Sciatic nerve (tissue), 2 donors: ENCODE measurements around the gene TBC1D7. TPM values are rescaled to one million over a fixed set of nuclear protein-coding genes. Genes with fewer than 3 reads are reported as not detected.

ENCODE experiments used
- ATAC-seq: fragments of 200-7000 bp; cut with Tn5 transposase; one replicate; pipeline ENCODE4 v1.9.1; 2020; ENCODE audit warnings: mild to moderate bottlenecking, moderate library complexity
- DNase-seq: peaks from one replicate; pipeline ENCODE4 v3.0.0-alpha.2; 2020; ENCODE audit warnings: low spot score
- intact Hi-C: fragments of 100-400 bp; cut with DNase I; formaldehyde crosslinking; loops from one replicate; pipeline ENCODE4 v1.14.2; 2022
- total RNA-seq: library from RNA; stranded (reverse); fragmentation: NEBNext Ultra II Directional; extraction: Animal tissue kit (Norgen Biotek cat#: 25700); gene quantifications from one replicate; pipeline ENCODE4 v1.2.1, GENCODE V29; 2021
- donor health status: DM: no; HTN: no; CAD: no.
- donor health status: DM: no; HTN: no; CAD: no.

The TBC1D7 gene
- total RNA-seq, 1 donor from 2014 or later: 10.2 TPM

DNA sequence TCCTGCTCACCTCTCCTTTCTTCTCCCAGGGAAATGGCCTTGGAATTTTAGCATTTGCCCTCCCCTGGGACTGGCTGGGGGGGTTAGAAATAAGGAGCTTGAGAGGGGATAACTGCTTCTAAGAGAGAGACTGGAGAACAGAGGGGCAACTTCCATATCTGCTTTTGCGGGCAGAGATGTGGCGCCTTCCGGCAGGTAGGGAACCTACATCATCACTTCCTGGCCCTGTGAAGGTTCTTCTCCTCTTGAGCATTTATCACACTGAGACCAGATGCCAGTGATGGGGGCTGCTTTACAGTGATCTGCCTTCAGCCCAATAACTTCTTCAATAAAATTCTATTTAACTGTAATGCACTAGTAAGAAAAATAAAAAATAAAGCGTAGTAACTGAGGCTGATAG is 48.1 kb downstream of the TBC1D7 start:
- DNase-seq (no peak), ATAC-seq (no peak)
- intact Hi-C loops: no loop called here

DNA sequence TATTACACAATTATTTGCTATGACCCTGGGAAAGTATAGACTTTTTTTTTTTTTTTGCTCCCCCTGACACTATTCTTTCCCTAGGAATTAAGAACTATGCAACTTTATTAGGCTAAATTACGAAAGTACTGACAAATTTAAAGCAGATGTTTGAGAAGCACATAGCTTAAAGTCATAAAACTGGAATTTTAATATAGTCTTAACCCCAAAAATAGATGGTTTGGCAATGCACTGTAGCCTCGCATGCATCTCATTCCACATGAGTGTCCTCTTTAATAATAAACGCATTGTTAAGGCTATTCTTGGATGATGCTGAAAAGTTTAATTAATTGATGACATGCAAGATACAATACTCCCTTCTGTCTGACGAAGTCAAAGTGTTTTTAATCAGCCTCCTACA is 49.3 kb downstream of the TBC1D7 start:
- intact Hi-C loops: no loop called here

DNA sequence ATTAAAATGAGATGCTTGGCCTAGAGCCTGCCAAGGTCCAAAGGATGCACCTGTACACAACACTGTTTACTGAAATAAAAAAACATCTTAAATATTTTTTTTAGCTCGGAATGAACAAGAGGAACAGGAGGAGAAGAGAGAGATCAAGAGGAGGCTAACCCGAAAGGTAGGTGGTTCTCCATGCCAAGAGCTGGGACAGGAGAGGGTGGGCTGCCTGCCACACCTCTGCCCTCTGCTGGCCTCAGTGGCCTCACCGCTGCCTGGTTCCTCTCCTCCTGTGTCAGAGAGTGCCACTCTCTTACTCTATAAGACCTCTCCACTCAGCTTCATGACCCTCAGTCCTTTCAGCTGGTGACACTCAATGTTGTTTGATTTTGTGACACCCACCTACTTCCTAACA is 50.2 kb downstream of the TBC1D7 start:
- no peak for ATAC-seq

More for the DNA sequence above, 49.3 kb downstream of the TBC1D7 start:
- DNase-seq (no peak), ATAC-seq (peak; percentile 20)

DNA sequence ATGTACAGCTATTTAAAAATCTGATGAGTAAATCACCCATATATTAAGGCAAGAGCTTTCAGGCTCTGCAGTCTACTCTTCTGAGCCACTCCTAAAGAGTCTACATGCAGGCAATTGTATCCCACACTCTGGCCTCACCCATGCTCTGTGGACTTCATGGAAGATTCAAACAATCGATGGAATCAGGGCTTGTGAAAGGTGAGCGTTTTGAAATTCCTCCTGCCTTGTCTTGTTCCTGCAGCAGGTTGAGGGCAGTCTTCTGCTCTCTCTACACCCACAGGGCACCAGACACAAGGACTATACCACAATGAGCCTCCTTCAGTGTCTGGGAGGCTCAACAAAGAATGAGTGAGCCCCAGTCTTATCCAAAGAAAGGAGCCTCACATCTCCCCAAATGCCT is 51.1 kb downstream of the TBC1D7 start:
- no peak for DNase-seq
- no peak for ATAC-seq

More for the DNA sequence above, 50.2 kb downstream of the TBC1D7 start:
- no peak for DNase-seq
- intact Hi-C loops: no loop called here

DNA sequence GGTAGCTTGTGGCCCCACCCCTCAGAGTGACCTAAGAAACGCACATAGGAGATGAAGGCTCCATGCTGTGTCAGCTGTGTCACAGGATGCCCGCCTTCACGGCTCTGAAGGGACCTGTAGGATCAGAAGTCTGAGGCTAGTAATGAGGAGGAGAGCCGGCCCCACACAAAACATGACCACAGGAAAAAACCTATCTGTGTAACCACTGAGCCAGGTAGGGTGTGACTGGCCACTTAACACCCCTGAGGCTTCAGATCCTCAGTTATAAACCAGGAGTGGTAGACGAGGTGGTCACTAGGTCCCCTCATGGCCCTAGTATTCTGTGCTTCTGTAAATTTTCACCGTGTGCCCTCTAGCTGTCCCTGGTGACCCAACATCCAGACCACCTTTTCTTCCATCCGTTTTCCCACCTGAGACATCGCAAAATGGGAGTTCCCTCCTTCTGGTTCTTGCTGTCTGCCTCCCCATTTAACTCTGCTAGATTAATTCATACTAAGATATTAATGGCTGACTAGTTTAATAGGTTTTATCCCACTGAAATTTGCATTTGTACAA is 52.8 kb downstream of the TBC1D7 start:
- ATAC-seq (no peak), DNase-seq (no peak)
- intact Hi-C loops: loop anchor here (1.0 kb wide), 1 partner anchor 29 kb away; no protein-coding TSS in a partner anchor

More for the DNA sequence above, 51.1 kb downstream of the TBC1D7 start:
- intact Hi-C loops: no loop called here

DNA sequence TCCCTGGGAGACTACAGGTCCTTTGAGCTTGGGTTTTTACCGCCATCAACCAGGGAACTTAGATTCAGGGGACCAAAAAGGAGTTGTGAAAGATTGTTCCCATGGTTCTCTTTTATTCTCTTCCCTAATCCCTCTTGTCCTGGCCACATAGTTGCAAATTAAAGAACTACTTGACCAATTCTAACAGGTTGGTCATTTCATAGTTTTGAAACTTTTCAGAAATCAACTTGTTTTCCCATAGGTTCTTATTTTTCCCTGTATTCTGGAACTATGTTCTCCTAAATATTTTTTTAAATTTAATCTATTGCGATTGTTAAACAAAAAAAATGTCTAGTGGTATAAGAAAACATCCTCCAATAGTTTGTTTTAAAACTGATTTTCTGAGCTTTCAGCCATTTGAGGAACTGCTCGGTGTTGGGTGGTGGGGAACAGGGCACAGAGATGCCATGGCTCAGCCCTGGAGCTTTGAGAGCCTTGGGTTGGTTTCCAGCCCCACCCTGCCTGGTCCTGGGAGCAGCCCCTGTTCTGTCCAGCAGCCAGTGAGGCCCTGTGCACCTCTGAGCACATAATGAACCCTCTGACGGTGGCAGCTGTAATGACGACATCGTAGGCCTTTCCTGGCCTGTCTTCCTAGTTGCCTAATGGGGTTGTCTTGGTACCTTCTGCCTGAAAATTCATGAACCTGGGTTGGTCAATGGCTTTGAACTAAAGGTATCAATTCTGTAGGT is 53.5 kb downstream of the TBC1D7 start:
- no peak for DNase-seq
- intact Hi-C loops: loop anchor here (1.0 kb wide), 1 partner anchor 29 kb away; no protein-coding TSS in a partner anchor
- ATAC-seq: no peak

DNA sequence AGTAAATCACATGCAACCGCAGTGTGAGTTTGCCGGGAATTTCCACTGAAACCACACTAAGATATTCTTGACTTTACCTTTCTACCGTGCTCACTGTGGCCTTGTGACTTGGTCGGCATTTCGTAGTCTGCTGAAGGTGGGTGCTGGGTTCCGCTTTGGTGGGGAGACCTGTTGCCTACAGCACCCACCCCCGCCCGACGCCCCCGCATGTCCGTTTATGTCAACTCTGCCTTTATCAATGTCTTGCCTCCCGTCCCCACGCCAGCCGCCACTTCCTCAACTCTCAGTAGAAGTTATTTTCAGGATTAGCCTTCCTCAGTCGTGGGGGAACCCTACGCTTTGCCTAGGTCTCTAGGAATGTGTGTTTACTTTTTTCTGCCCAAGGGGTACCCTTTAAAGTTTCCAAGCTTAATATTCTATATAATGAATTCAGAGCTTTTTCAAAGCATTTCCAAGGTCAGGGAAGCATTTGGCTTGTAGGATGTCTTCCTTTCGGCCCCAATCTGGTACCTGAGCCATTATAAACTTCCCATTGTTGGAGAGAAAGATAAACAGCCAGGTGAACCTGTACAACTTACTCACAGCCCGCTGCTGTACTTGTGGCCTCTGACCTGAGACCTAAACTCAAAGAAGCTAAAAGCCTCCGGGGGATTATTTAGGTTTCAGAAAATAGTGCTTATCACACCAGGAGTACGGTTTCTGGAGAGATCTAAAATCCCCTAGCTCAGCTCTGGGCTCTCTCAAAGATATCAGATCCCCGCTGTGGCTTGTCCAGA is 54.2 kb downstream of the TBC1D7 start:
- peak; percentile 43 for ATAC-seq
- intact Hi-C loops: no loop called here

DNA sequence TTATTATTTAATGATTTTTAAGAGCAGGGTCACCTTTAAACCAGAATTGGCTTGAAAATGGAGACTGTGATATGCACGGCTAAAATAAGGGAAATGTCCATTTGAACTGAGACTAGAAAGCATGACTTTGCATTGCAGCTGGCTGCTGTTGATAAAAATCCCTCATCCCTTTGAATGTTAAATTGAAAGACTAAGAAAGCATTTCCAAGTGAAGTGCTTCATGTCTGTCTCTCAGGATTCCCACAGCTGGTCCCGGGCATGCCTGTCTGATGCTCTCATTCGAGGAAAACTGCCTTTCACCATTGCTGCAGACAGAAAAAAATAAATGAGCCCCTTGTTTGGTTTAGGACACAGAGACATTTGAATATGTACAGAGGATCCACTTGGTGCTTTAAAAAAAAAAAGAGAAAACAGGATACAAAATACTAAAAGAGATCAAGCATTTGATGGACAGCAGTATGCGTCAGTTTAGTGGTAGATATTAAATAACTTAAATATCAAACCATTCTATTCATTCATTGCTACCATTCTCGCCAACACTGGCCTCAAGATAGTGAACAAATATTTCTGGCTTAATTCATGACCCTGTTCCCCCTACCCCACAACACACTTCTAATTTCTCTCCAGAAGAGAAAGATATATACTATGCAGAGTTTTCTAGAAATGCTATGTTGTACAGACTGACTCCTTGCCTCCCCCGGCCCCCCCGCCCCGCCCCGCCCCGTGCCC is 55.0 kb downstream of the TBC1D7 start:
- intact Hi-C loops: no loop called here
- ATAC-seq: no peak
- no peak for DNase-seq

More for the DNA sequence above, 54.2 kb downstream of the TBC1D7 start:
- DNase-seq: peak; percentile 67

DNA sequence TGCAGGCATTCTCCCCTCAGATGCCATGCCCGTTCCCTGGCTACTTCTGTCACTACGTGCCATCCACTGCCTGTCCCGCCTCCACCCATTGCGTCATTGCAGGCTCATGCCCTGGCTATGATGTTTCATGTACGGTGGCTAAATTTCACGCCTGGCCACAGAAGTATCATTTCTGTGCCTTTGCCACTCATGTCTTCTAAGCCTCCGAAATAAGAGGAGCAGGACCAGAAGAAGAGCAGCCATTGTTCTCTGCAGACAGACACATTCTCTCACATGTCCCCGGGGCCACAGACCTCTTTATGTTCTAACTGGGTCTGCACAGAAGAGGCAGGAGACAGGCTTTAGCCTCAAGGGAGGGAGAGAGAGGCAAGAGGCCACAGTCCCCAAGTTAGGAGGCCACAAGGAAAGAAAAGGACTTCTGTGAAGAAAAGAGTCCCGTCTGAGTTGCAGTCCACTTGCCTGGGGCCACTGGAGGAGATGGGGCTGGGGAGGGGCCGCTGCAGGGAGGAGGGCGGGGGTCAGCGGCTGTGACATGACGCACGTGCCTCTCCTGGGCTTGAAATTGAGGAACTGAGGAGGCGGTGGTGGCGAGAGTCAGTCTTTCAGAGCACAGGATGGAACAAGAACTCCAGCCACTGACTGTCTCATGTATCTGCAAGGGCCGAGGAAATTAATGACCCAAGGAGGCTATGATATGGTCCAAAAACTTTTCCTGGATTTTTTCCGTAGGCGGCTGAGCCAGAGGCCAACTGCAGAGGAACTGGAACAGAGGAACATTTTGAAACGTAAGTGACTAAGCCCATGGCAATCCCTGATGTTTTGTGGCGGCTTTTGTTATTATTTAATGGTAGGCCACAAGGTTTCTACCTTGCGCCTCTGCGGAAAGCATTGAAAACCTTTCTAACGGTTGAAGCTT is 55.9 kb downstream of the TBC1D7 start:
- intact Hi-C loops: no loop called here
- ATAC-seq: peak; percentile 74
- DNase-seq: peak; percentile 67

DNA sequence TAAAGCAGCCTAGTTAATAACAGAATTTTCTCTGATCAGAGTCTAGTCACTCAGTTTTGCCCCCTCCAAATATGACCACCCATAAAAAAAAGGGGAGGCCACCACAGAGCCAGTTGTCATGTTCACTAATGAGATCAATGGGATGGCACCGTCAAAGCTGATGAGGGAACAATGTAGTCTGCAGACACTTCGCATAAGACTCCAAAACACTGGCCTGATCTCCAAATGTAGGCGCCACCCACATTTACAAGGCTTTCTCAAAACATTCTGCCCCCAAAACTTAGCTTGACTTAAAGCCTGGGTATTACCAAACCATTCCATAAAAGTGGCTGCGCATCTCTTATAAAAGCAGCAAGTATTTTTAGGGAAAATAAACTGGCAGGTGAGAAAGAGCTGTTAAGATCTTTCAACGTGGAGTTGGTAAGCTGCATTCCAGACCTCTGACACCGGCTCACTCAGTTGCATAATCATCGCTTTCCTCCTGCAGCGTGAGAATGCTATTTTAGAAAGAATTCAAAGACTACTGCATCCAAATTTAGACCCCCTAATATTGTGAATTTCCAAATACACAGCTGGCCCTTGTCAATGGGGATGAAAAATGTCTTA is 59.3 kb downstream of the TBC1D7 start:
- intact Hi-C loops: no loop called here
- ATAC-seq (no peak), DNase-seq (no peak)

DNA sequence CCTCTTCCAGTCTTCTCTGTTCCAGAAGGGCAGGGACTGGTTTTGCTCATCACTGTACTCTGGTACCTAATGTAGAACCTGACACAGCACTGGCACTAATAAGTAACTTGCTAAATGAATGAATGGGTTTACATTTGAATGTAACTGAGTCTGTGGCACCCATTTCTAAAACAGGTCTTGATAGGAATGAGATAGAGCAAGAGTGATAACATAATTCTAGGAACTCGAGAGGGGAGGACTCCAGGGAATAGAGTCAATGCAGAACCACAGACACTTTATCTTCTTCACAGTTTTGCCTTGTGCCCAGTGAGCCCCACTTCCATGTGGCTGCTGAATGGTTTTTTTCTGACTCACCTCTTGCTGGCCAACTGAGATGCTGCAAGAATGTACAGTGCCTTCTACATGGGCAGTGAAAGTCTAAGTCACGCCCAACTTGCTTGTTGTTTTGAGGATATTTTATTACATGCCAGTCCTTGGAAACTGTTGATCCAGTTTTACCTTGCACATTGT is 61.1 kb downstream of the TBC1D7 start:
- DNase-seq (no peak), ATAC-seq (no peak)
- intact Hi-C loops: no loop called here

DNA sequence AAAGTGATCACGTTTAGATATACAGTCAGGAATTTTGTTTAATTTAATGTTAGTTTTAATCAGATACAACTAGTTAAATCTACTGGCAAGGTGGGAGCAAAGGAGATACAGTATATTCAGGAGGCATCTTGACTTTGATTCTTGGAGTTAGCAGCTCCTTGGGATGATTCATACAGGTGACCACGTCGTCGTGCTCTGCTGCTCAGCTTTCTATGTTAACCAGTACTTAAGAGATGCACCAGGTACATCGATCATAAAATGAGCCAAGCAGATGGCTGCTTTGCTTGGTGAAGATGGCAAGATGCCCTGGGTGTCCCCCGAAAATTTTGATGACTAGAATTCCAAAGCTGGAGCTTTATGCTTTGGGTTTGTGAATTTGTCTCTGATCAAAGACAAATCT is 64.7 kb downstream of the TBC1D7 start:
- ATAC-seq (no peak), DNase-seq (no peak)
- intact Hi-C loops: no loop called here

DNA sequence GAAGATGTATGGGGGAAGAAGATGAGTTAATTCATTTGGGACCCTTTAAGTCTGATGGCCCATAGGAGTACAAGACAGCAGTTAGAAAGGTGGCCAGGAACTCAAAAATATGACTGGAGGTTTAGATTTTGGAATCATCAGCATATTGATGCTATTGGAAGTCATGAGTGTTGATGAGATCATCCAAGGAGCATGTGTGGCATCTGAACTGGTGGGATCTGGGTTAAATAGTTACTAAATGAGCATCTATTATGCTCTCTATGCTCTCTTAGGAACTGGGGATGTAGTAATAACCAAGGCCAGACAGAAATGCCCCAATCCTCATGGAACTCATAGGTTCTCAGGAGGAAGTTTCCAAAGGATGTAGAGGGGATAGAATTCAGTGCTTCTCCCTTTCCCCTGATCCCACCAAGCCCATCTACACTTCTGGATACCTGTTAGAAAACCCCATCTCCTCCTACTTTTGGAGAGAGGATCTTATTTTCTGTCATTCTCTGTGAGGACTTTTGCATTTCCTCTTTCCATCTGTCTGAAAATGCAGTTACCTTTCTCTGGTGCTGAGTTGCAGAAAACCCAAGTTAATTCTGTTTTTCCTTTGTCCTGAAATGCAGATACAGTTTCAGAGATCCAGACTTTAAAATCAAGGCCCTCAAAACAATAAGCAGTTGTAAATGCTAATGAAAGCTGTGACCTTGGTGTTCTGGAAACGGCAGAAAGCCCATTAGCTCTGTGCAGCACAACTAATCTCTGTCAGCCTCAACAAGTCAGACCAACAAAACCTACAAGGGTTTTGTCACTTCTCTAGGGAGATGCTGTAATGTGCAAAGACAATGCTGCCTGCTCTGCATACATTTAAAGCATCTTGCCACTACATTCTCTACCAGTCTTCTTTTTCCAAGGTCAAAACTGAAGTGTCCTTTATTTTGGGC is 65.8 kb downstream of the TBC1D7 start:
- no peak for ATAC-seq
- DNase-seq: no peak
- intact Hi-C loops: no loop called here

DNA sequence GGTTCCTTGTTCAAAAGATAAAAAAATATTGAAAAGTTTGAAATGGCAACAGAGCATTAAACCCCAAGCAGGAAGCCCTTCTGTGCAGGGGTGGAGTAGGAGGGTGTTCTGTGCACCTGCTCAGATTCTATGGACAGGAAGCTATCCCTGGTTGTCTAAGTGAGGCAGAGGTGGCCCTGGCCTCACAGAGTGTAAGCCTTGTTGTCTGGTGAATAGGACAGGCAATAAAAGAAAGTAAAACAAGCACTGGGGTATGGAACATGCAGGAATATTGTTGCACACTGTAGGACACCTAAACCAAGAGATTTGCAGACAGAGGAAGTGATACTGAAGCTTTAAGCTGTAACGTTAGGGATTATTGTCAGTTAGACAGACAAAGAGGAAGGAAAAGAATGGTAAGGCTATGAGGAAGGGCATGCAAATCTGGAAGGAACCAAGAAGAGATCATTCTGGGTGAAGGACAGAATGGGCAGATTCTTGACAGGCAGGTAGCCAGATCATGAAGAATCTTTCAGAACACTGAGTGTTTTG is 66.8 kb downstream of the TBC1D7 start:
- peak; percentile 41 for ATAC-seq
- no peak for DNase-seq
- intact Hi-C loops: no loop called here

DNA sequence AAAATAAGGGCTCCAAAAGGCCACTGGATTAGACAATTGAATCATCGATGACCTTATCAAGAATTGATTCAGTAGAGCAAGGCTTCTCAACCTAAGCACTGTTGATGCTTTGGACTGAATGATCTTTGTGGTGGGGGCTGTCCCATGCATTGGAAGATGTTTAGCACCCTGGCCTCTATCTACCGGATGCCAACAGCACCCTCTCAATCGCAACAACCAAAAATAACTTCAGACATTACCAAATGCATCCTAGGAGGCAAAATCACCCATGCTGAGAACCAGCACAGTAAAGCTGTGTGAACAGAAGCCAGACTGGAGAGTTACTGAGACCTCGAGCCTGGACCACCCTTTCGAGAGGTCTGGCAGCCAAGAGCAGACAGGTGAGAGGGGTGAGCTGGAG is 67.5 kb downstream of the TBC1D7 start:
- DNase-seq: no peak
- intact Hi-C loops: no loop called here
- ATAC-seq: no peak

DNA sequence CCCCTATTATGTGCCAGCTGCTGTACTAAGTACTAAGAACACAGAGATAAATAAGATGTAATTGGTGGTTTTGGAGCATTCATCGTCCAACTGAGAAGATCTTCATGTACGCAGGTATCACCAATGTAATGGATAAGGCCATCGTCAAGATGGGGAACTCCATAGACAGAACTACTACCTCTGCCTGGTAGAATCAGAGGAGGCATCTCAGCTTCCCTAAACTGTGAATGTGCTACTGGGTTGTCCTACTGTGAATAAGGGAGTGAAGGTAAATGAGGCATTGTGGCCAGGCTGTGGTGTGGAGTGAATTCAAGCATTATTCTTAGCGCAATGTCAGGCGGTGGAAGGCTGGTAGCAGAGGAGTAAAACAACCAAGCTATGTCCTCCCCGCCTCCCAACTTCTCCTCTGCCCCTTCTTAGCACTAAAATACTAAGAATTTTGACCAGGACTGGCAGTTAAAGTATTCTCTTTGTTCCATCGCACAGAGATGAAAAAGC is 68.2 kb downstream of the TBC1D7 start:
- DNase-seq: no peak
- intact Hi-C loops: no loop called here
- ATAC-seq: no peak
